ENCODE results near the gene MMD.

Gene MMD

DNA sequence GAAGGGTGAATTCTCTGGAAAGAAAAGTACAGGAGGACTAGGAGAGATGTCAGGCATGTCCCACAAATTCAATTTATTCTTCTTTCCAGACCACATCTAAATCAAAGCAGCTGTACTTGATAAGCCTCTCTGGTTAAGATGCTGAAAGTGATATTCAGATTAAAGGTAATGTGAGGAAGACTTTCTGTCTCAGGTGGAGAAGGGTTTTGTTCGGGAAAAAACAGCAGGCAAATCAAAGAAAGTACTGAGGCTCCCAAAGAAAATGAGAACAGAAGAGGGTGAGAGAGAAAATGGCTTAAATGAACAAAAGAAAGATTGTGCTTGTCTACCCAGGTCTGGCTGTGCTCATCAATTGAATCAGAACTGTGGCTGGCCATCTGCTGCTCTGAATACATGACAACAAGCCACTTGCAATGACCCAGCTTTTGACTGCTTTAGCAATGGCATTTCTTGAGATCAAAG is 55.6 kb downstream of the MMD start:
- no peak overlapping the region for H3K4me3 Mint-ChIP-seq
- peaks cover 3% of the 10 kb centered on the region for H3K9me3 Mint-ChIP-seq
- H3K27me3 Mint-ChIP-seq = peaks cover 3% of the 10 kb centered on the region
- no peaks in the 10 kb centered on the region for H3K4me1 Mint-ChIP-seq (ENCODE audit: low read depth)
- H3K36me3 Mint-ChIP-seq (ENCODE audit: low read depth) = no peaks in the 10 kb centered on the region
- H3K27ac Mint-ChIP-seq = no peak overlapping the region

DNA sequence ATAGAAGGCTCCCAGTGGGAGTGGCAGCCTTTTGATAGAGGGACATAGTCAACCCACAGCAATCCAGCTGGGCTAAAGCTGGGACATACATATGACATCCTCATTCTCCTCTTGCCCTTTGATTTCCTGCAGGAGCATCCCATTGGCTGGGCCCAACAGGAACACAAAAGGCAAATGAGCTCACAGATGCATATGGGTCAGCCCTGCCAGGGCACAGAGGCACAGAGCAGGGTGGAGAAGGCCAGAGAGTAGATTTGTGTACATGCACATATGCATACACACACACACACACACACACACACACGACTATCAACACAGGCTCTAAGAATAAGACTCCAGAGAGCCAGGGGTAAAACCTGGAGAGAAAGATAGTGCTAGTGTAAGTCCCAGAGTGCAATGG is 58.6 kb downstream of the MMD start:
- peaks cover 14% of the 10 kb centered on the region for H3K27me3 Mint-ChIP-seq
- H3K4me3 Mint-ChIP-seq = no peak overlapping the region
- no peaks in the 10 kb centered on the region for H3K4me1 Mint-ChIP-seq (ENCODE audit: low read depth)
- no peaks in the 10 kb centered on the region for H3K36me3 Mint-ChIP-seq (ENCODE audit: low read depth)
- no peak overlapping the region for H3K27ac Mint-ChIP-seq
- peaks cover 9% of the 10 kb centered on the region for H3K9me3 Mint-ChIP-seq

DNA sequence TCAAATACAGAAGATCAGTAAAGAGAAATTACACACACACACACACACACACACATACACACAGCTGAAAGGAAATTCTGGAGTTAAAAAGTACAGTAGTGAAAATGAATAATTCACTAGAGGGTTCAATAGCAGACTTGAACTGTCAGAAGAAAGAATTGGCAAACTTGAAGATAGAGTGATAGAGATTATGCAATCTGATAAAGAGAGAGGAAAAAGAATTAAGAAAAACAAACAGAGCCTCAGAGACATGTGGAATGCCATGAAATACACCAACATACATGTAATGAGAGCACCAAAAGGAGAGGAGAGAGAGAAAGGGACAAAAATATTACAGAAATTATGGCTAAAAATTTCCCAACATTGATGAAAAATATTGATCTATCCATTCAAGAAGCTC is 60.7 kb downstream of the MMD start:
- Mint-ChIP-seq H3K9me3 (peaks cover 9% of the 10 kb centered on the region), H3K27ac (no peak overlapping the region), H3K27me3 (peaks cover 19% of the 10 kb centered on the region), H3K4me1 (ENCODE audit: low read depth) (no peaks in the 10 kb centered on the region), H3K4me3 (no peak overlapping the region), H3K36me3 (ENCODE audit: low read depth) (no peaks in the 10 kb centered on the region)

DNA sequence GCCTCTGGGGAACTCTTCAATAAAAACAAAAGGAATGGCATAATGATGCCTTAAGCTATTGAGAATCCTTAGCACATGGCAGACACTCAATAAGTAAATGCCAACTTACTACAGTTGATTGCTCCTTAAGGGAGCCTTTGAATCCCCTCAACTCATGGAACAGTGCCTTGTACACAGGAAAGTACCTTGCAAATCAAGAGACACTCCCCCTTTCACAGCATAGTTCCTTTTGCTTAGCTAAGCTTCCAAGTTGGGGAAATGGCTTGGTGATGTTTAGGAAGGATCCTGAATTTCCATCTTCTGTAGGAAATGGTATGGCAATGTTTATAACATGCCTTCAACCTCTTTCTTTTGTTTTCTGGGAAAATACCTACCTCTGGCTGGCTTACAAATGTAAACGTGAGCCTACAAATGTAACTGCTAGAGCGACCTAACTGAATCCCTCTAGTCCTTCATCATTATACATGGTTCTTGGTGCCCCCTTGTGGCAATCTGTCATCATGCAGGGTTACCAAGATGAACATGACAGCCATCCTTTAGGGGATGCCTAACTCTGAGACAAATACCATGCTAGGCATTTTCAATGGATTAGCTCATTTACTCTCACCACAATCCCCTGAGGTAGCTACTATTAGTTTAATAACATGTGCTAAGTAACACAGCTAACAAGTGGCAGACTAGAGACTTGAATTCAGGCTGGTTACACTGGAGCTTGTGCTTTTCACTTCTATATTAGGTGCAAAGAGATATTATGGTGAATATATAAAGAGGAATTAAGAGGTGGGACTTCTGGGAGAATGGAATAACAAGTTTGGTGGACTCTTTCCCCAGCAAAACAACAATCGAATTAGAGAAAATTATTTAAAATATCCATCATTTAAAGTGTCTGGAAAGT is 65.0 kb downstream of the MMD start:
- Mint-ChIP-seq H3K27ac (no peak overlapping the region), H3K4me1 (ENCODE audit: low read depth) (no peaks in the 10 kb centered on the region), H3K36me3 (ENCODE audit: low read depth) (no peaks in the 10 kb centered on the region), H3K4me3 (no peak overlapping the region), H3K27me3 (peaks cover 26% of the 10 kb centered on the region), H3K9me3 (peaks cover 9% of the 10 kb centered on the region)

DNA sequence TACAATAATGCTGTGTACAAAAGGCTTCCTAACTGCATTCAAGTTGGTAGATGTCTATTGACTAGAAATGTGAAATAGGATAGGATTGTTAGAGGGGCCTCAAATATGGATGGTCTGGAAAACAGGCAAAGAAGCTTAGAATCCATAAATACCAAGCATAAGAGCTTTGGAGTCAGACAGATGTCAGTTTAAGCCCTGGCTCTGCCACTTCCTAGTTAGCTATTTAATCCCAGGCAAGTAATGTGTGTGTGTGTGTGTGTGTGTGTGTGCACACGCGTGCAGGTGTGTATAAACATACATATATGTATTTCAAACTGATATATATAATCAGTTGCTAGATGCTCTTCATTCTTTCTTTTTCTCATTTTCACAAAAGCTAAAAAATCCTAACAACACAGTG is 66.7 kb downstream of the MMD start:
- H3K36me3 Mint-ChIP-seq (ENCODE audit: low read depth) = no peaks in the 10 kb centered on the region
- no peaks in the 10 kb centered on the region for H3K9me3 Mint-ChIP-seq
- no peaks in the 10 kb centered on the region for H3K4me1 Mint-ChIP-seq (ENCODE audit: low read depth)
- H3K4me3 Mint-ChIP-seq = no peak overlapping the region
- peaks cover 15% of the 10 kb centered on the region for H3K27me3 Mint-ChIP-seq
- no peak overlapping the region for H3K27ac Mint-ChIP-seq

DNA sequence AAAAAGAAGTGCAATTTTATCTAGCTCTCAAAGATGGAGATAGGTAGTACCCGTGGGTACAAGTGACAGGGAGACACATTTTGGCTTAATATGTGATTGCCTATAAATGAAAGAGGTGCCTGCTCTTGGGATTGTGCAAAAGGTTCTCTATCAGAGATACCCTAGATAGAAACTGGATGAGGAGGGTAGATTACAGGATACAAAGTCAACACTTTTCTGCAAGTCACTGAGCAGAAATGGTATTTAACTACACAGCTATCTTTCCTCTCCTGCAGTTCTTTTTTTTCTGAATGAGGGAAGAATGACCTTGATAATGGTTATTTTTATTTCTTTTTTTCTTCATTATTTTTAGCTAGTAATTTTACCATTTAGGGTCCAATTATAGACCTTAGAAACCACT is 67.6 kb downstream of the MMD start:
- H3K36me3 Mint-ChIP-seq (ENCODE audit: low read depth) = no peaks in the 10 kb centered on the region
- peaks cover 2% of the 10 kb centered on the region for H3K4me1 Mint-ChIP-seq (ENCODE audit: low read depth)
- H3K4me3 Mint-ChIP-seq = no peak overlapping the region
- H3K27ac Mint-ChIP-seq = no peak overlapping the region
- no peaks in the 10 kb centered on the region for H3K9me3 Mint-ChIP-seq
- H3K27me3 Mint-ChIP-seq = peaks cover 14% of the 10 kb centered on the region

DNA sequence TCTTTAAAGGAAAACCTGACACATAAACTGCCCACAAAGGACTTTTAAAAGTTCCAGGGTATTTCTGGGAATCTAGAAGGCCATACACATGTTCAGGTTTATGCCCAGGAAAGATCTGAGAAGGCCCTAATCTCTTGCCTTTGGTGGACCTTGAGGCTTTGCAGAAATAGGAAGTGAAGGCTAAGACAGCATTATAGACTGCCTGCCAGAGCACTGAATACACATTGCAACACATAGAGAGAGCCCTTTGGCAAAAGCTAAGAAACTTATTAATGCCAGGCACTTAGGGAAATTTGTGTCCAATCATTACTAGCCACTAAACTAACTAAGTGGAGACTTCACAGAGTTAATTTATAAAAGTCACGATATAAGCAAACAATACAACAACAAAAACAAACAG is 70.4 kb downstream of the MMD start:
- Mint-ChIP-seq H3K4me1 (ENCODE audit: low read depth) (peaks cover 15% of the 10 kb centered on the region), H3K9me3 (peaks cover 4% of the 10 kb centered on the region), H3K27ac (no peak overlapping the region), H3K36me3 (ENCODE audit: low read depth) (no peaks in the 10 kb centered on the region), H3K4me3 (no peak overlapping the region), H3K27me3 (peaks cover 13% of the 10 kb centered on the region)

DNA sequence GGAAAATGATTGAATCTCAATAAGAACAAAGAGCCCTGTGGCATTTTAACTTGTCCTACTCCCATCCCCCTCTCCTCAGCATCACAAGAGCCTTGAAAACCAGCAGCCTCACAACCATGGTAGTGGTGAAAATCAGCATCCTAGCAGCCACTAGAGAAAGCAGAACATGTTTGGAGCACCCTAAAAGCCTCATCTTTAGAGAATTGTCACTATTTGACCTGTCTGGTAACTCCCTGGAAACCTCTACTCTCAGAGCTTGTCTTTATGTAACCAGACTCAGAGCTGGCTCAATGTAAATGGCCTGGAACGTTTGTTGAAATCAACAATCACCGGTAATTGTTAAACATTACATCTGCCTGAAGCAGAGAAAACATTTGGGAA is 70.8 kb downstream of the MMD start:
- peaks cover 13% of the 10 kb centered on the region for H3K27me3 Mint-ChIP-seq
- H3K9me3 Mint-ChIP-seq = peaks cover 4% of the 10 kb centered on the region
- no peak overlapping the region for H3K4me3 Mint-ChIP-seq
- no peaks in the 10 kb centered on the region for H3K36me3 Mint-ChIP-seq (ENCODE audit: low read depth)
- no peak overlapping the region for H3K27ac Mint-ChIP-seq
- H3K4me1 Mint-ChIP-seq (ENCODE audit: low read depth) = peaks cover 15% of the 10 kb centered on the region

DNA sequence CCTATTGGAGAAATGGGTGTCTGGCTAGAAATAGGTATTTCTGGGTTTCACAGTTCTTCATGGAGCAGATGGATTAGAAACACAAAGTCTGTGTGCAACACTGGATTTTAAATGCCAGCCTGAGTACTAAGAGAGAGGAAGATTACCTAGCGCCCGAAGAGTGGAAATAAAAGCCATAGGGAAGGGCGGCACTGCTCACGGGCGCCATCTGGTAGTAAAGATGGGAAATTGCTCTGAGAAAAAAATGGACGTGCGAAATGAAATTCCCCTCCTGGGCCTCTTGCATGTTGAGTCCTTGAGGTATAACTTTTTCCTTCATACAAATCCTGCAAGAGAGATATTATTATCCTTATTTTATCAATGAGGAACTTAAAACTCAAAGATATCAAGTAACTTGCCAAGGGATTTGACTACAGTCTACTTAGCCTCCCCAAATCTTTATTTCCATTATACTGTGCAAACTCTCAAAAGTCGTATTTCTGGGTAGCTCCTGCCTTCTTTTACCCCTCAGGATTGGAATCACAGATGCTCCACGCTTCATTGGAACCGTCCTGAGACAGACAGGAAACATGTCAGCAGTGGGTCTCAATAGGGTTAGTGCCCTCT is 72.8 kb downstream of the MMD start:
- peaks cover 24% of the 10 kb centered on the region for H3K4me1 Mint-ChIP-seq (ENCODE audit: low read depth)
- H3K4me3 Mint-ChIP-seq = no peak overlapping the region
- H3K9me3 Mint-ChIP-seq = peaks cover 4% of the 10 kb centered on the region
- H3K27ac Mint-ChIP-seq = no peak overlapping the region
- H3K36me3 Mint-ChIP-seq (ENCODE audit: low read depth) = no peaks in the 10 kb centered on the region
- peaks cover 6% of the 10 kb centered on the region for H3K27me3 Mint-ChIP-seq

DNA sequence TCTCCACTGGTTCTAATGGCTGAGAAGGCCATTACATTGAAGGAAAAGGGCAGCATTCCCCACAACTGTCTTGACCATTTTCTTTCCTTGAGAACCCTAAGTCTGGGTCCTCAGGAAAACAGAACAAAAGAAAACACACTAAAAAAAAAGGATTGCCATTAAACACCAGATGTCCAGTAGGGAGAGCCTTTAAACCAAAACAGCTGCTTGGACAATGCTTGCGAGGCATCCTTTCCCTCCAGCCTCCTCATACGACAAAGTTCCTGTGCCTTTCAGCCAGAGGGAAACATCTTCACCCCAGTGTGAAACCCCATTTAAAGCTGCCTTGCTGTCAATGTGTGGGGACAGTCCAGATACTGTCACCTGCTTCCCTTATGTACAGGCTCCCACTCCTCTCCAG is 74.3 kb downstream of the MMD start:
- Mint-ChIP-seq H3K4me1 (ENCODE audit: low read depth) (peaks cover 36% of the 10 kb centered on the region), H3K9me3 (peaks cover 4% of the 10 kb centered on the region), H3K27me3 (peaks cover 10% of the 10 kb centered on the region), H3K4me3 (no peak overlapping the region), H3K27ac (no peak overlapping the region), H3K36me3 (ENCODE audit: low read depth) (no peaks in the 10 kb centered on the region)

DNA sequence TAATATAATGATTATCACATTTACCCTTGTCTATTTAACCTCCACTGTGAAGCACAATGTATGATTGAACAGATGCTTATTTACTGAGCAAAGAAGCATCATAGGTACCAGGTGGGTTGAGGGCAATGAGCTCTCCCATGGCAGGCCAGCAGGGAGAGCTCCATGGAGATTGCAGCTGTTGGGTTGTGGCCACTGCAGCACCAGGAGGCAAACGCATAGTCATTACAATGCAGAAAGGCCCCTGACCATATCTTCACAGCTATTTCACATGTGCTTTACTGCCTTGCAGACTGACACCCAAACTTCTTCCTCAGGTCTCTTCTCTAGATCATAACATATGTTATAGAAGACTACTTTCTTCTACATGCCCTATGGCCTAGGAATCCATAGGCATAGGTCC is 75.0 kb downstream of the MMD start:
- peaks cover 39% of the 10 kb centered on the region for H3K4me1 Mint-ChIP-seq (ENCODE audit: low read depth)
- no peak overlapping the region for H3K27ac Mint-ChIP-seq
- no peak overlapping the region for H3K4me3 Mint-ChIP-seq
- H3K36me3 Mint-ChIP-seq (ENCODE audit: low read depth) = no peaks in the 10 kb centered on the region
- peaks cover 4% of the 10 kb centered on the region for H3K9me3 Mint-ChIP-seq
- peaks cover 10% of the 10 kb centered on the region for H3K27me3 Mint-ChIP-seq

DNA sequence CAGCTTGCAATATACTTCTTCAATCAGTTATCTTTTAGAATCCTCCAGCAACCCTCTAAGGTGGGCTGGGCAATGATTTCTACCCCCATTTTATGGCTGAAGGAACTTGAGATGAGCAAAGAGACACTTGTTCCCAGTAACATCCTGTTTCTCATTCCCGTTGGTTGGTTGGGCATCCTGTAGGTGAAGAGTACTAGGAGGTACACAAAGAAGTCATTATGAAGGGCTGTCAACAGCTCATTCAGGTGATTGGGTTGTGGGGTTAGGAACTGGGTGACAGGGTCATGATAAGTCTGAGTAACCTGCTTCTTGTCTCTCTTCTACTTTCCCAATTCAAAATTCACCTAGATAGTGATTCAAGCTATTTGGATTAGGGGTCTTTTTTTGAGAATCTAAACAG is 76.5 kb downstream of the MMD start:
- peaks cover 11% of the 10 kb centered on the region for H3K27me3 Mint-ChIP-seq
- H3K27ac Mint-ChIP-seq = no peak overlapping the region
- no peak overlapping the region for H3K4me3 Mint-ChIP-seq
- peaks cover 4% of the 10 kb centered on the region for H3K9me3 Mint-ChIP-seq
- peaks cover 43% of the 10 kb centered on the region for H3K4me1 Mint-ChIP-seq (ENCODE audit: low read depth)
- H3K36me3 Mint-ChIP-seq (ENCODE audit: low read depth) = no peaks in the 10 kb centered on the region

DNA sequence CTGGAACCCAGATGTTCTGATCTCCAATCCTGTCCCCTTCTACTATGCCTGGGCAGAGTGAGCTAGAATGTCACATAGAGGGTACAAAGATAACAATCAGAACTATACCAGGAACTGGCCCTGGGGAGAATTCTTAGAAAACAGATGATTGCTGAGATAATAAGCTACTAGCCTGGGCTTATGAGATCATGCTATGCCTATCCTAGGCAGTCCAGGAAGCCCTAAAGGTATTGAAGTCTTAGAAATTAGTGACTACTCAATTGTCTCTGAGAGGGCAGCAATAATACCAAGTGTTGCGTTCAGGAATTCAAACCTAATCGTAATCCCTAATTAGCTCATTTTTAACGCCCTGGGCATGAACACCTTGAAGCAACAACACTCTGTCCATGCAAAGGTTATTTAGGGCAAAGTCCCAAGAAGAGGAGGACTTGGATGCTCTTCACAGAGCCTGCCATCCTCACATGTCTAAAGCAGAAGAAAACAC is 77.1 kb downstream of the MMD start:
- H3K4me1 Mint-ChIP-seq (ENCODE audit: low read depth) = peaks cover 48% of the 10 kb centered on the region
- H3K9me3 Mint-ChIP-seq = peaks cover 4% of the 10 kb centered on the region
- H3K27me3 Mint-ChIP-seq = peaks cover 17% of the 10 kb centered on the region
- H3K27ac Mint-ChIP-seq = no peak overlapping the region
- no peaks in the 10 kb centered on the region for H3K36me3 Mint-ChIP-seq (ENCODE audit: low read depth)
- no peak overlapping the region for H3K4me3 Mint-ChIP-seq

DNA sequence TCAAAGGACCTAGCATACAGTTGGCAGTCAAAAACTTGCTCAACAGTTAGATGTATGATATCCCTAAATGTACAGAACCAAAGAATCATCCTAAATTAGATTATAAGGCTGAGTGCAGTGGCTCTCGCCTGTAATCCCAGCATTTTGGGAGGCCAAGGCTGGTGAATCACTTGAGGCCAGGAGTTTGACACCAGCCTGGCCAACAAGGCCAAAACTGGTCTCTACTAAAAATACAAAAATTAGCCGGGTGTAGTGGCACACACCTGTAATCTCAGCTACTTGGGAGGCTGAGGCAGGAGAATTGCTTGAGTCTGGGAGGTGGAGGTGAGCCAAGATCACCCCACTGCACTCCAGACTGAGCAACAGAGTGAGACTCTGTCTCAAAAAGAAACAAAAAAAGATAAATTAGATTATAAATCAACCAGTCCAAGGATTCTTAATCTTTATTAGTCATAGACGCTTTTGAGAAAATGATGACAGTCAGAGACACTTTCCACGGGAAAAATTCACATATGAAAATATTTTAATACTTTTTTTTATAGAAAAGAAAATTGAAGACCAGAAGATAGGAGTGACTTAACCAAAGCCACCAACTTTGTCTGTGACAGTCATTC is 77.6 kb downstream of the MMD start:
- no peak overlapping the region for H3K4me3 Mint-ChIP-seq
- peaks cover 4% of the 10 kb centered on the region for H3K9me3 Mint-ChIP-seq
- no peaks in the 10 kb centered on the region for H3K36me3 Mint-ChIP-seq (ENCODE audit: low read depth)
- H3K27me3 Mint-ChIP-seq = peaks cover 21% of the 10 kb centered on the region
- H3K4me1 Mint-ChIP-seq (ENCODE audit: low read depth) = peaks cover 49% of the 10 kb centered on the region
- no peak overlapping the region for H3K27ac Mint-ChIP-seq

All from stimulated activated naive CD8-positive, alpha-beta T cell treated with anti-CD3 and anti-CD28 coated beads, Interleukin-15, Interleukin-2, amounts not matched to agents 100 ng/mL and 50 ng/mL, for 24 hours (primary cell).